ENCODE results near the gene TRIB2.

DNA sequence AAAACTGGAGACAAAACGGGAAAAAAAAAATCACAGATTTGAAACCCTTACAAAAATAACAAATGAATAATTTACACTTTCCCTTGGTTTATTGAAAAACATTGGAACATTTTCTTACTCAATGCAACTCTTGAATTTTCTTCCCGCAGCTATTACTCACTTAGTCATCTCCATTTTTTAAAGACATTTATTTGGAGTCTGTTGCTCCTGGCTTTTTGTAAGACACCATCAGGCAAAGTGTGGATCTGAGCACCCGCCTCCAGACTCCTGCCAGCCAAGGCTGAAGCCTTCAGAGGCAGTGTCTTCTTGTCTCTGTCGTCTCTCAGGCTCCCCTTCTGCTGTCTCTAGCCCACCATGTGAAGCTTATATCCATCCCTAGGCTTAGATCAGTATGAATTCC lies 46.2 kb downstream of the TRIB2 start:
- TF ChIP-seq, protein P1, sequence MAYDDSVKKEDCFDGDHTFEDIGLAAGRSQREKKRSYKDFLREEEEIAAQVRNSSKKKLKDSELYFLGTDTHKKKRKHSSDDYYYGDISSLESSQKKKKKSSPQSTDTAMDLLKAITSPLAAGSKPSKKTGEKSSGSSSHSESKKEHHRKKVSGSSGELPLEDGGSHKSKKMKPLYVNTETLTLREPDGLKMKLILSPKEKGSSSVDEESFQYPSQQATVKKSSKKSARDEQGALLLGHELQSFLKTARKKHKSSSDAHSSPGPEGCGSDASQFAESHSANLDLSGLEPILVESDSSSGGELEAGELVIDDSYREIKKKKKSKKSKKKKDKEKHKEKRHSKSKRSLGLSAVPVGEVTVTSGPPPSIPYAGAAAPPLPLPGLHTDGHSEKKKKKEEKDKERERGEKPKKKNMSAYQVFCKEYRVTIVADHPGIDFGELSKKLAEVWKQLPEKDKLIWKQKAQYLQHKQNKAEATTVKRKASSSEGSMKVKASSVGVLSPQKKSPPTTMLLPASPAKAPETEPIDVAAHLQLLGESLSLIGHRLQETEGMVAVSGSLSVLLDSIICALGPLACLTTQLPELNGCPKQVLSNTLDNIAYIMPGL (CRISPR knock-in tag; IDR thresholded peaks at IDR 0.05; ENCODE audit: borderline replicate concordance): no peak
- TF ChIP-seq, protein P2, sequence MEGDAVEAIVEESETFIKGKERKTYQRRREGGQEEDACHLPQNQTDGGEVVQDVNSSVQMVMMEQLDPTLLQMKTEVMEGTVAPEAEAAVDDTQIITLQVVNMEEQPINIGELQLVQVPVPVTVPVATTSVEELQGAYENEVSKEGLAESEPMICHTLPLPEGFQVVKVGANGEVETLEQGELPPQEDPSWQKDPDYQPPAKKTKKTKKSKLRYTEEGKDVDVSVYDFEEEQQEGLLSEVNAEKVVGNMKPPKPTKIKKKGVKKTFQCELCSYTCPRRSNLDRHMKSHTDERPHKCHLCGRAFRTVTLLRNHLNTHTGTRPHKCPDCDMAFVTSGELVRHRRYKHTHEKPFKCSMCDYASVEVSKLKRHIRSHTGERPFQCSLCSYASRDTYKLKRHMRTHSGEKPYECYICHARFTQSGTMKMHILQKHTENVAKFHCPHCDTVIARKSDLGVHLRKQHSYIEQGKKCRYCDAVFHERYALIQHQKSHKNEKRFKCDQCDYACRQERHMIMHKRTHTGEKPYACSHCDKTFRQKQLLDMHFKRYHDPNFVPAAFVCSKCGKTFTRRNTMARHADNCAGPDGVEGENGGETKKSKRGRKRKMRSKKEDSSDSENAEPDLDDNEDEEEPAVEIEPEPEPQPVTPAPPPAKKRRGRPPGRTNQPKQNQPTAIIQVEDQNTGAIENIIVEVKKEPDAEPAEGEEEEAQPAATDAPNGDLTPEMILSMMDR (IDR thresholded peaks at IDR 0.05): no peak
- TF ChIP-seq CHD4 (IDR thresholded peaks at IDR 0.05; ENCODE audit: borderline replicate concordance) (no peak), RNF2 (IDR thresholded peaks at IDR 0.05; ENCODE audit: borderline replicate concordance, low read depth) (no peak), HDAC2 (IDR thresholded peaks at IDR 0.05) (no peak), EP300 (IDR thresholded peaks at IDR 0.05) (no peak), POLR2A (IDR thresholded peaks at IDR 0.05; ENCODE audit: low read length) (no peak), NR3C1 (IDR thresholded peaks at IDR 0.05) (no peak), SMC3 (IDR thresholded peaks at IDR 0.05) (no peak), CHD2 (IDR thresholded peaks at IDR 0.05; ENCODE audit: low read length, partially characterized antibody) (no peak)

Measured in A549 (cell line).